Smooth muscle cell (in vitro differentiated cells): Measurements from ENCODE around the gene CEACAM3. TPM values are rescaled to one million over a fixed set of nuclear protein-coding genes. Genes with fewer than 3 reads are reported as not detected.

ENCODE experiments used
- DNase-seq: peaks from one replicate; lab custom pipeline; 2025; ENCODE audit not compliant: unreplicated experiment; lab: John Stamatoyannopoulos, UW
- H2AFZ ChIP-seq: fragments of 200-600 bp; sonication (generic); 2 replicates; pipeline ENCODE4 v1.6.0; 2016; ENCODE audit warnings: antibody characterized with exemption, low read depth, mild to moderate bottlenecking
- H3F3A ChIP-seq: fragments of 200-600 bp; sonication (generic); 2 replicates; pipeline ENCODE4 v1.6.0; 2017; ENCODE audit warnings: antibody characterized with exemption, low read depth
- H3K27ac ChIP-seq: fragments of 200-600 bp; sonication (generic); 2 replicates; pipeline ENCODE4 v1.5.1; 2016; ENCODE audit warnings: low read depth, mild to moderate bottlenecking
- H3K27me3 ChIP-seq: fragments of 200-600 bp; sonication (generic); 2 replicates; pipeline ENCODE4 v1.6.1; 2016; ENCODE audit warnings: low read depth, mild to moderate bottlenecking
- H3K36me3 ChIP-seq: fragments of 200-600 bp; sonication (generic); 2 replicates; pipeline ENCODE4 v1.5.1; 2016; ENCODE audit warnings: low read depth
- H3K4me1 ChIP-seq: fragments of 200-600 bp; sonication (generic); 2 replicates; pipeline ENCODE4 v1.5.1; 2016; ENCODE audit warnings: low read depth
- H3K4me2 ChIP-seq: fragments of 200-600 bp; sonication (generic); 2 replicates; pipeline ENCODE4 v1.6.0; 2016; ENCODE audit warnings: mild to moderate bottlenecking
- H3K4me3 ChIP-seq: fragments of 200-600 bp; sonication (generic); 2 replicates; pipeline ENCODE4 v1.5.1; 2016; ENCODE audit warnings: mild to moderate bottlenecking
- H3K79me2 ChIP-seq: fragments of 200-600 bp; sonication (generic); 2 replicates; pipeline ENCODE4 v1.6.0; 2016; ENCODE audit warnings: low read depth, mild to moderate bottlenecking
- H3K9ac ChIP-seq: fragments of 200-600 bp; sonication (generic); 2 replicates; pipeline ENCODE4 v1.6.0; 2016; ENCODE audit warnings: low read depth
- H3K9me3 ChIP-seq: fragments of 200-600 bp; sonication (generic); replicated peaks from 2 replicates; pipeline ENCODE4 v1.5.1; 2016; ENCODE audit warnings: low read depth
- H4K20me1 ChIP-seq: fragments of 200-600 bp; sonication (generic); 2 replicates; pipeline ENCODE4 v1.6.0; 2016; ENCODE audit warnings: low read depth
- WGBS: methylation state at CpG from one replicate; pipeline ENCODE4 v1.1.7; 2016; ENCODE audit warnings: low lambda C conversion rate; 5-methylcytosine and 5-hydroxymethylcytosine counted together
- polyA plus RNA-seq: library from polyadenylated mRNA; unstranded; fragments of >200 nt; fragmentation: Nextera tagmentation; extraction: Ambion mirVana; gene quantifications from 2 replicates; pipeline ENCODE4 v1.2.1, GENCODE V29; 2016
- total RNA-seq: library from RNA; depleted of rRNA; stranded (reverse); fragments of >200 nt; gene quantifications from 2 replicates; pipeline ENCODE4 v1.2.3, GENCODE V29; 2014
- TF ChIP-seq, protein P1 (sequence below): fragments of 200-600 bp; sonication (generic); IDR thresholded peaks from 2 replicates; pipeline ENCODE4 v1.5.1; 2017; ENCODE audit warnings: borderline replicate concordance, mild to moderate bottlenecking, antibody characterized with exemption; ENCODE audit not compliant: insufficient read depth, poor library complexity, severe bottlenecking

CEACAM3 gene
- total and polyA plus RNA-seq, 2 experiments from 2014 or later: not detected

GRCh38 chr19:41837981-41838708 lies 41.8 kb downstream of the CEACAM3 start:
- Histone ChIP-seq H3F3A (no peaks in the 10 kb centered on the region), H3K4me3 (no peak overlapping the region), H3K9ac (no peak overlapping the region), H3K36me3 (no peaks in the 10 kb centered on the region), H3K9me3 (no peaks in the 10 kb centered on the region), H4K20me1 (no peaks in the 10 kb centered on the region), H3K27me3 (peaks cover 7% of the 10 kb centered on the region), H3K4me1 (no peaks in the 10 kb centered on the region), H3K79me2 (no peaks in the 10 kb centered on the region), H3K4me2 (no peak overlapping the region), H3K27ac (no peak overlapping the region), H2AFZ (no peak overlapping the region)
- TF ChIP-seq, protein P1, sequence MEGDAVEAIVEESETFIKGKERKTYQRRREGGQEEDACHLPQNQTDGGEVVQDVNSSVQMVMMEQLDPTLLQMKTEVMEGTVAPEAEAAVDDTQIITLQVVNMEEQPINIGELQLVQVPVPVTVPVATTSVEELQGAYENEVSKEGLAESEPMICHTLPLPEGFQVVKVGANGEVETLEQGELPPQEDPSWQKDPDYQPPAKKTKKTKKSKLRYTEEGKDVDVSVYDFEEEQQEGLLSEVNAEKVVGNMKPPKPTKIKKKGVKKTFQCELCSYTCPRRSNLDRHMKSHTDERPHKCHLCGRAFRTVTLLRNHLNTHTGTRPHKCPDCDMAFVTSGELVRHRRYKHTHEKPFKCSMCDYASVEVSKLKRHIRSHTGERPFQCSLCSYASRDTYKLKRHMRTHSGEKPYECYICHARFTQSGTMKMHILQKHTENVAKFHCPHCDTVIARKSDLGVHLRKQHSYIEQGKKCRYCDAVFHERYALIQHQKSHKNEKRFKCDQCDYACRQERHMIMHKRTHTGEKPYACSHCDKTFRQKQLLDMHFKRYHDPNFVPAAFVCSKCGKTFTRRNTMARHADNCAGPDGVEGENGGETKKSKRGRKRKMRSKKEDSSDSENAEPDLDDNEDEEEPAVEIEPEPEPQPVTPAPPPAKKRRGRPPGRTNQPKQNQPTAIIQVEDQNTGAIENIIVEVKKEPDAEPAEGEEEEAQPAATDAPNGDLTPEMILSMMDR: no peak
- WGBS: 68% methylated on average over 12 of the region's 13 CpGs
- DNase-seq: no peak

GRCh38 chr19:41839211-41839610 lies 42.8 kb downstream of the CEACAM3 start:
- no peaks in the 10 kb centered on the region for H3F3A ChIP-seq
- no peak overlapping the region for H3K4me3 ChIP-seq
- no peak overlapping the region for H3K9ac ChIP-seq
- H2AFZ ChIP-seq: no peak overlapping the region
- TF ChIP-seq, protein P1: no peak
- 49% methylated on average over 2 of the region's 2 CpGs for WGBS
- H3K9me3 ChIP-seq: no peaks in the 10 kb centered on the region
- no peak for DNase-seq
- no peaks in the 10 kb centered on the region for H3K79me2 ChIP-seq
- H4K20me1 ChIP-seq: no peaks in the 10 kb centered on the region
- no peaks in the 10 kb centered on the region for H3K4me1 ChIP-seq
- no peak overlapping the region for H3K27ac ChIP-seq
- no peak overlapping the region for H3K4me2 ChIP-seq
- no peaks in the 10 kb centered on the region for H3K36me3 ChIP-seq
- H3K27me3 ChIP-seq: peaks cover 7% of the 10 kb centered on the region

GRCh38 chr19:41843371-41843770 lies 47.0 kb downstream of the CEACAM3 start:
- 82% methylated on average over 7 of the region's 7 CpGs for WGBS
- H3F3A ChIP-seq: no peaks in the 10 kb centered on the region

More at GRCh38 chr19:41843371-41843770, 47.0 kb downstream of the CEACAM3 start:
- Histone ChIP-seq H2AFZ (no peak overlapping the region), H3K79me2 (no peaks in the 10 kb centered on the region), H3K9ac (no peak overlapping the region), H3K4me1 (no peaks in the 10 kb centered on the region), H3K27me3 (peaks cover 7% of the 10 kb centered on the region), H3K9me3 (no peaks in the 10 kb centered on the region), H4K20me1 (no peaks in the 10 kb centered on the region), H3K4me2 (no peak overlapping the region), H3K4me3 (no peak overlapping the region), H3K27ac (no peak overlapping the region), H3K36me3 (no peaks in the 10 kb centered on the region)
- TF ChIP-seq, protein P1: no peak
- DNase-seq: no peak
